GM18498 (cell line): Measurements from ENCODE around the gene ESR1.
"Not testable (repeated sequence)": the region's sequence is repeated elsewhere in the genome, so short reads cannot be mapped to it uniquely, and the experiment has no call there.

ENCODE experiments used
- ATAC-seq: cut with Tn5 transposase; IDR thresholded peaks from one replicate; pipeline ENCODE4 v1.9.1; 2021; ENCODE audit warnings: mild to moderate bottlenecking, moderate library complexity; ENCODE audit not compliant: unreplicated experiment

Gene ESR1

DNA sequence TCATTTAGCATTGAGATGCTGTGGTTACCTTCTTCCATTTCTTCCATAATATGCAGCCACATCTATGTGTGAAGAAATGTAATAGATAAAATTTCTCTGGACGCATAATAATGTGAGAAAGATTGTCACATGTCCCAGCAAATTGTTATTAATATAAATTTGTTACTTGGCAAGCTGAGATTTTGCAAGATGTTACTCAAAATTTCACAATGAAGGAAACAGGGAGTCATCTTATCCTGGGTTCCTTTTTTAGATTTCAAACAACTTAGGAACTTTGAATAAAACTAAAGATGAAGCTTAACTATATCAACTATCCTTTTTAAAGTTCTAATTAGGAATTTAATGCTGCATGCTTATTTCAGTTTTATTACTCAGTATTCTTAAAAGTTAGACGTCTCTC, 3.6 kb downstream of the ESR1 start:
- no peak for ATAC-seq

DNA sequence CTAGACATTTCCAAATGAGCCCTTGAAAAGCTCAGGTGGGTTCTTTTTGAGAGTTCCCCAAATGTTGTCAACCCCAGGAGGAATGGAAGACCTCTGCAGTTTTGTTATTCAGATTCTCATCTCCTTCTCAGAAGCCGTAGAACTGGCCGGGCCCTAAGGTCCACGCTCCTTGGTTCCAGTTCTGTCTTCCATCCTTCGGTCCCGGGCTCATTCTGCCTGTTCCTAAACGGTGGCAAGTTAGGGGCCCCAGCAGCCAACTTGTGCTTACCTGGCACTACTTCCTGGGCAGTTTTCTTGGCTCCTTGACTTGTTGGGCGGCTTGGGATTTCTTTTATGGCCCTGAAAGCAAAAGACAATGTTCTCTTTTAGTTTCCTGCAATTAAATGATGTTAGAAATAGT, 6.4 kb downstream of the ESR1 start:
- ATAC-seq, result no peak

DNA sequence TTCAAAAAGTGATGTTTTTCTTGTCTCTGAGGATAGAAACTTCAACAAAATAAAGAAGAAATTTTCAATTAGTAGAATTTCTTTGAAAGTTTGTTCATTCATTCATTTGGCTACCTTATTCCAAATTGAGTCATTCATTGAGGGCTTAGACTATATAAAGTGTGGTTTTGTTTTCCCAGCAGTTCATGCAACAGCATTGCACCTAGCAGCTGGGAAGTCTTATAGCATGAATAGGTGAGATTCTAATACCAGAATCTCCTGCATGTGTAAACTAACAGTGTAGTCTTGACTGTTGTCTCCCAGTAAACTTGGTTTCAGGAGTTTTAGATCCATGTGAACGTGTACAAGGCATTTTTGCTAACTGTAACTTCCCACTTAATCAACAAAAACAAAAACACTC, 7.1 kb downstream of the ESR1 start:
- no peak for ATAC-seq

DNA sequence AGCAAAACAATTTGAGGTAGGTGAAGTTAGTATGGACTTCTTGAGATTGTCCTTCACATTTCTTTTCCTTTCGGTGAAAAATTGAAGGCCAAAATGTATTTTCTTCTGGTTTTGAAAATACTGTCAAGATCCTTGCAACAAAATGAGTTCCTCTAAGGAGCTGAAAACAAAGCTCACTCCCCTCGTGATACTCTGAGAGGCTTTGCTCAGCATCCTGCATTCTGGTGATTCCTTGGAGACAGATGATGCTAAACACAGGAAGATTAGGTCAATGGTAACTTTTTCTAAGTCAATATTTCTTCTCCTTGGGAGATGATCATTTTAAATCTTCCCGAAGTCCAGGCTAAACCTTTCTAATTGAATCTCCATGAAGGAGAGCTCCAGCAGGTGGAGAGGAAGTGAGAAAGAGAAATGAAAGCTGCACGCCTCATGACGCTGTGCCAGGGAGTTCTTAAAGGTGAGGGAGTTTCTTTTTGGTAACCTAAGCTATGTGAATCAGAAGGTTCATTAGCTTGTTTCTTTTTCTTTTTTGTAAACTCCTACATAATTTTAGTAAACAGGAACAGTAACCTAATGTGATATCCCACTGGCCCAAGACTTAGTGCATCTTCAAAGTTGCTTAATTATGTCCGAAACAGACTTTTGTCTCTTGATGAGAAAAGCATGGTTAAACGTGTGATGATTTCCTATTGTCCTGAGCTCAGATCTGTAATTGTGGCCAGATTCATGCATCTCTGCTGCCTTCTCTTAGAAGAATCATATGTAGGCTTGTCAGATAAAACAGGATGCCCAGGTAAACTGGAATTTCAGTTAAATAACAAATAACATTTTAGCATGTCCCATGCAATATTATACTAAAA, 15.0 kb downstream of the ESR1 start:
- ATAC-seq, result peak; percentile 98

DNA sequence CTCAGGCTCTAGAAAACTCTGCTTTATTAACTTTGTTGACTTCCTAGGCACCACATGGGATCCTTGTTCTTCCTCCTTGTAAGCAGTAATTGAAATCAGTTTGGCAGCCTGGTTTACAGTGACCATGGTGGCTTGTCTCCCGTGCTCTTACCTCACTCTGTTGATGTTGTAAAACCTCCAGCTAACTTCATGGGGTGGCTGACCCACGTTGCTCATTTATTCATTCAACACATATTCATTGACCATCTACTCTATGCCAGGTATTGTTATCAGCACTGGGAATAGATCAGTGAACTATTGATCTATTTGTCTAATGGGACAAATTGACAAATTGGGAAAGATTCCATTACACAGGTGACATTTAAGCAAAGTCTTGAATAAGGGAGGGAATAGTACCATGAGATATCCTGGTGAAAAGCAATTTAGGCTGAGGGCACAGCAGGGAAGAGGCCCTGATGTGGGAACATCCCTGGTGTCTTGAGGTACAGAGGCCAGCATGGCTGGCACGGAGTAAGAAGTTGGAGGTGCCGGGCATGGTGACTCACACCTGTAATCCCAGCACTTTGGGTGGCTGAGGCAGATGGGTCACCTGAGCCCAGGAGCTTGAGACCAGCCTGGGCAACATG, 19.1 kb downstream of the ESR1 start:
- no peak for ATAC-seq

DNA sequence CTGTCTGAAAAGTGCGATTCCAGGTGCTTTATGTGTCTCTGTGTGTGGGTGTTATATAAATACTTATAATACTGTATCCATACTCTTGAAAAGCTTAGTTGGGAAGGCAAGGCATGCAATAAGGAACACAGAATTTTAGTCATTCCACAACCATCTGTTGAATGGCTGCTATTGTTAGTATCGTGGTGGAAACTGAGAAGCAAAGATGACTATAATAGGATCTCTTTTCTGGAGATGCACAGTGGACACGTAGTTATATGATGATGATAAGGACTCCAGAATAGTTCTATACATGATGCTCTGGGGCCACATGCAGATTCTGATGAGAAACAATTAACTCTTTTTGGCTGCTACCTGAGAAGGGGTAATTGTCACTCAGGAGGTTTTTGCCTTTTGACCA, 25.2 kb downstream of the ESR1 start:
- ATAC-seq, result no peak

DNA sequence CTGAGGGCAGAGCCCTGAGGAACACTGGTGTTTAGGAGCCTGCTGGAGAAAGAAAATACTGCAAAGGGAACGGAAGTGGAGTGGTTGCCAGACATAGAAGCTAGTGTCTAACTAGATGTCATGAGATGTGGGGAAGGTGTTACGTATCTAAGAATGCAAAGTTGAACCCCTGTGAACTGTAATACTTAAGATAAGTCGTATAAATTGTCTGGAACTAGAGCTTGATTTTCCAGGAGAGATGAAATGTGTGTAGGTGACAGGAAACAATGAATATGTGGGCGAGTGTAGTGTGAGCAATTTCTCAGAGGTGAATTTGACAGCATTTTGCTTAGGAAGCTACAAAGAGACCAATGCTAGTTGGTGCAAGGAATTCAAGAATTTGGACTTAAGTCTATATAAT, 27.9 kb downstream of the ESR1 start:
- no peak for ATAC-seq

DNA sequence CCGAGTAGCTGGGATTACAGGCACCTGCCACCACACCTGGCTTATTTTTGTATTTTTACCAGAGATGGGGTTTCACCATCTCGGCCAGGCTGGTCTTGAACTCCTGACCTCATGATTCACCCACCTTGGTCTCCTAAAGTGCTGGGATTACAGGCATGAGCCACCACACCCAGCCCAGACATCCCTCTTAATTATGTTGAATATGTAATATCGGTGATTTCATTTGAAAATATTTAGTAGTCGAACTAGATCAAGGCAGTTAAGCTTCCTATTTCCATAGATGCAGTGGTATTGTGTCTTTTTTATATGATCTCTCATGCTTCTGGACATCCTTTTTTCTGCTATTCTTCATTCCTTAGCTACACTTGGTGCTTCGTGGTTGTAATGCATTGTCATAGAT, 29.7 kb downstream of the ESR1 start:
- no peak for ATAC-seq

DNA sequence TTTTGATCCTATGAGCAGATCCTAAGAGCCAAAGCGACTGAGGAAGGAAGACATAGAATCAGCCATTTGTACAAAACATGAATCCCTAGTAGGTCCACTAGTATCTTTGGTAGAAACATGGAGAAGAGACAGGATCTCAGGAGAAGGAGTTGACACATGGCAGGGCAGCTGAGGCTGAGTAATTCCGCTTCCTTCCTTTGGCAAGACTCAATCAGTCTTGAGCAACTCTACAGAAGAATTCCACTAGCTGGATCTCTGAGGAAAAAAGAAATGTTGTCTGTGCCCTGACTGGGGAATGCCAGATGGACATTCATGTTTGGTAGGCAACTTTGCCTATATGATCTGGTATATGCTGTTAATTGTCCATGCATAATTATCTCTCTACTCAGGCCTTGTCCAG, 35.3 kb downstream of the ESR1 start:
- no peak for ATAC-seq

DNA sequence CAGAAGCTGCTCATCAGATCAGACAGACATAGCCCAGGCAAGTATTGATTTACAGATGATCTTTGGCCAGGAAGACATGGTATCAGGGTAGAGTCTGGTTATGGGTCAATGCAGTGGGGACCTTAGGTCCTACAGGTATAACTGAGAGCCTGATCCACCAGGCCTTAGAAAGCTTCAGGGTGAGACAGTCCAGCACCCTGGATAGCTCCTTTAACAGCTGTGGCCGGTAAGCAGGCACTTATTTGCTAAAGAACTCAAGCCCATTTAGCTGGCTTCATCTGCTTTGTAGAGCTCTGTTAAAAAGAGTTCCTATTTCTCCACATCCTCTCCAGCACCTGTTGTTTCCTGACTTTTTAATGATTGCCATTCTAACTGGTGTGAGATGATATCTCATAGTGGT, 39.6 kb downstream of the ESR1 start:
- ATAC-seq, result no peak

DNA sequence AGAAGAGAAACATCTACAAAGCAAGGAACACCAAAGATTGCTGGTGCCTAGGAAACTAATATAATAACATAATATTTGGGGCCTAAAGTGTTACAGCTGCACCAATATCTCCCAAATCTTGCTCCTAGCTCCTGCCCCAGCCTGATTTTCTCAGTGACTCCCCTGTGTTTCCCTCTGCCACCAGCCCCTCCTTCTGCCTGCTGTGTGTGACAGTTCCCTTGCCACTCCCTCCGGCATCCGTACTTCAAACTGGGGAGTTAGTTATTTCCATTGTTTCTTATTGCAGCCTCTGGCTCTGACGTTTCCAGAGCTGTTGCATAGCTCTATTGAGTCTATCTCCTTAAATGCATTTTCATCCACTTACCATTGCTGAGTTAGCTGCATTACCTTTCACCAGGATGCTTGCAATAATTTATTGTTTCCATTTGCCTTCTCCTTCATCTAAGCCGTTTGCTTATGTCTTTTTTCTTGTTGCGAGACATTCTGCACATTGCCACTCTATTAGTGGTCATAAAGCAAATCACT, 43.1 kb downstream of the ESR1 start:
- no peak for ATAC-seq

DNA sequence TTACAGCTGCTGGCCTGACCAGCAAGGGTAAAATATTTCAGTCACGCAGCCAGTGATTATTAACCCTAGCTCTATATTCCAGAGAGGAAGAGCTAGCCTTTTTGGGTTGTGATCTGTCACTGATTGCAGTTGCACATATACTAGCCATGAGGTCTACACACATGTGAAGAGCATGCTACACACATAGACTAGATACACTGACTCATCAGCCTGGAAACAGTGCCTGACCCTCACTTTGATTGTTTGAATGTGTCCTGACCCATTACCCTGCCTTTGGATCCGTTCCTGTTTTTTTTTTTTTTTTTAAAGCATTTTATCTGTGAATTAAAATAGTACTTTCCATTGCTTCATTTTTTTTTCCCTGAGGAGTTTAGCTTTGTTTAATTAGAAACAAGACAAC, 50.8 kb downstream of the ESR1 start:
- no peak for ATAC-seq

DNA sequence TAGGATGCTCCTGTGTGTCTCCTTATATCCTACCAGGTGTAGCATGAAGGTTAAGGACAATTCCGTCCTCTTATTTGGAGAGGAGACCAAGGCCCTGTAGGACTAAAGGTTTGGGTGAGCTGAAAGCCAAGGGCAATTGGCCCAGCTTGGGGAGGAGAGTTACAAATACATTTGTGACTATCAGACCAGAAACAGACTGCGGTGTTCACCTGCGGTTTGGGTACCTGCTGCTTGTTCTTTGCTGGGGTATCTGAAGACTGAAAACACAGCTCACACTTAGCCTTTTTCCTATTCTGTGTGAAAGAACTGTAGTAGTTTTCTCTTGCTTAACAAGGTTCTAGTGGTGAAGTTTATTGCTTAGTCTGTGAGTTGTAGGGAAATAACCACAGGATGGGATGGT, 55.0 kb downstream of the ESR1 start:
- ATAC-seq, result no peak

DNA sequence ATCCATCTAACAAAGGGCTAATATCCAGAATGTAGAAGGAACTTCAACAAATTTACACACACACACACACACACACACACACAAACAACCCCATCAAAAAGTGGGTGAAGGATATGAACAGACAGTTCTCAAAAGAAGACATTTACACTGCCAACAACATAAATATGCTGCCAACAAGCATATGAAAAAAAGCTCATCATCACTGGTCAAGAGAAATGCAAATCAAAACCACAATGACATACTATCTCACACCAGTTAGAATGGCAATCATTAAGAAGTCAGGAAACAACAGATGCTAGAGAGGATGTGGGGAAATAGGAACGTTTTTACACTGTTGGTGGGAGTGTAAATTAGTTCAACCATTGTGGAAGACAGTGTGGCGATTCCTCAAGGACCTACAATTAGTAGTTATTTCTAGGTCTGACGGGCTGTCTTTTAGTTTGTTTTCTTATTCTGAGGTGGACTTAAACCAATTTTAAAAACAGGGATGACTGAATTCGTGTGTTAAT, 59.9 kb downstream of the ESR1 start:
- not testable (repeated sequence) for ATAC-seq

DNA sequence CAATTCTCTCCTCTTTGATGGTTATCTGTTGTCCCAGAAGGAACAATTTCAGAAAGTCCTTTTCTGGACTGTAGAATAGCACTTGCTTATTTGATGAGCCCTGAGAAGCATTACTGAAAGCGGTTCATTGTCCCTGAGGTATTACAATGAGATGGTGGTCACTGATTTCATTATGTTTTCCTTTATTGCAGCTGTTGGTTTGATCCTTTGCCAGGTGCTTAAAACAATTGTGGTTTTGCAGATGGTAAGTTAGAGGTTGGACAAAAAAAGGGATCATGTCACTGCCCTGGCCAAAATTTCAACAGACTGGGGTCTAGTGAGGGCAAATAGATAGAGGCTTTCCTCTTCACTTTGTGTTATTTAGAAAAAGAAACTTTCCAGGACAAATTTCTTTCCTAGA, 61.9 kb downstream of the ESR1 start:
- no peak for ATAC-seq

DNA sequence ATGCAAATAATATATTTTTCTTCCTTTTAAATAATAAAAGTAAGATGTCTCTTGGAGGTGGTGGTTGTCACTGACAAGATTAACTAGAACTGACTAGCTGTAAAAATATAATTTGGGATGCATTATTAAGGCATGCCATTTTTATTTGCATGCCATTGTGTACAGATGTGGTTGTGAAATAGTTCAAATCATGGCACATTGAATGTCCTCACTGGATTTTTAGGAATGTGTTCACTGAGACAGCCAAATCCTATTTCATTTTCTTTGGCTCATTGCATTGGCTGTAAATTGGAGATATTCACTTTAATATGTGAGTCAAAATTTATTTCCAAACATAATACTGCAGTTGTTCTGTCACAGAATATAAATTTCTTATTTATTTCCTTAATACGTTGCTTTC, 62.3 kb downstream of the ESR1 start:
- ATAC-seq, result no peak

DNA sequence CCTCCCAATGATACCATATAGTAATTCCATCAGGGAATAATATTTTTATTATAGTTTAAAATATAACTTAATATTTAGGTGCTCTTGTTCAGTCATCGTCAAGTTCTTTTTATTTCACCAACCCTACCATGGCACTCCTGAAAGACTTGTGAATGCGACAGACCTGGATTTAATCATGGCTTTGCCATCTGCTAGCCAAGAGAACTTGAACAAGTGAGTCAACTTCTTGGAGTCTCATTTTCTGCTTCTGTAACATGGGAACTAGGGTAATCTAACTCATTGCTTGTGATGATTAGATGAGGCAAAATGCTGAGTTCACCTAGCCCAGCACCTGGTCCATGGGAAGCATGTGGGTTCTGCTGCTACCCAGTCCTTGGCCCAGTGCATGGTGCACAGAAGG, 62.9 kb downstream of the ESR1 start:
- ATAC-seq, result no peak

DNA sequence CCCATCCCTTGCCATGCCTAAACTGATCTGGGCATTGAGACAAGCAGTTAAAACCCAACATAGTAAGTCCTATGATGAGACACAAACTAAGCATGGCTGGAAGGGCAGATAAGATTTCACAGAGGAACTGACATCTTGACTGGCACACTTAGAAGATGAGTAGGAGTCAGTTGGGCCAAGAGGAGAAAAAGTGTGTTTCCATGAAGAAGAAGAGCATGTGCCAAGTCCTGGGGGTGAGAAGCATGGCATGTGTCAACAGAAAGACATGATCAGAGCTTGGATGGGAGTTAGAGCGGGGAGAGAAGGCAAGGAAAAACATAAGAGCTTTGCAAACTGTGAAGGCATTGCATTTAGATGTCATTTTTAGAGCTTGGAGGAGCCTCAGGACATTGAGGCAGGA, 68.0 kb downstream of the ESR1 start:
- ATAC-seq, result no peak

DNA sequence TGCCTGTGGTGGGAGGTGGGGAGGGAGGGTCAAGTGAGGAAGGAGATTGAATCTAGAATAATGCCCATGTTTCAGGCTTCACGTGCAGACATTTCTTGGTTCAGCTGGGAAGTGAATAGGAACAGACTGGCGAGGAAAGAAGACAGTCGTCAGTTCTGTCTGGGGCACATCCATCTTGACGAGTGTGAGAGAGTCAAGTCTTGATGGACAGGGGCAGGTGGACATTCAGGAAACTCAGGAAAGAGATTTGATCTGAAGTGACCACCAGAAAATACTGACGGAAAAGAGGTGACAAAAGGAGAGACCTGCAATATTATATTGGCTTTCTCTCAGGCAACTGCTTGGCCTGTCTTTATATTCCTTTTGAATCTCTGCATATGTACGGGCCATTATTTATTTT, 68.6 kb downstream of the ESR1 start:
- ATAC-seq, result no peak

DNA sequence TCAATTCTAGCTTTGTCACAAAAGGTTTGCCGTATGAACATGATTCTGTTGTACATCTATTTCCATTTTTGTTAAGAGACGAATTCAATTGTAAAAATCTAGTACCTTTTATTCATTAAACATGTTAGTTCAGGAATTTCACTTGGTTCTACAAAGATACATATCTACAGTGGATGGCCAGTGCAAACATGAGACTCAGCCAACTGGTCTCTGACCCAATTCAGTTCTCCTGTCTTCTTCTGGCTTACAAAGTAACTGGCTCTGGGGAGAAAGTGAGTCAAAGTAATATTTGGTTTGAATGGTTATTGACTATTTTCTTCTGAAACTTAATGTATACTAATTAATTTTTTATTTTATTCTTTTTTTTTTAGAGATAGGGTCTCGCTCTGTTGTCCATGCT, 70.0 kb downstream of the ESR1 start:
- ATAC-seq, result no peak

DNA sequence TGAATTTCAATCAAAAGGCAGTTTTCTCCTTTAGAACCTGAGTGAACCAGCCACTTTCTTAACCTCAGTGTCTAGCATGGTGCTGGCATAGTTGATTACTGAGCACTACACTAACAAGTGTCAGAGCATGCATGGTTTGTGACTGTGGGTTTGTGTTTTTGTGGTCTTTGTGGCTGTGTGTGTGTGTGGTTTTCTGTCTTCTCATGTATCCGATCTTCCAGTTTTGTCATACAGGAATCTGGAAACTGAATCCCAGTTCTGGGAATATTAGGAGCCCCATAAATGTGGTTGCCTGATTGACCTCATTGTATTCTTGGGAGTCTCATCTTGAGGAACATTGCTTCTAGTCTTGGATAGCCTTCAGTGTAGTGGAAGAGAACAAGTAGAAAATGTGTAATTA, 73.7 kb downstream of the ESR1 start:
- ATAC-seq, result no peak

DNA sequence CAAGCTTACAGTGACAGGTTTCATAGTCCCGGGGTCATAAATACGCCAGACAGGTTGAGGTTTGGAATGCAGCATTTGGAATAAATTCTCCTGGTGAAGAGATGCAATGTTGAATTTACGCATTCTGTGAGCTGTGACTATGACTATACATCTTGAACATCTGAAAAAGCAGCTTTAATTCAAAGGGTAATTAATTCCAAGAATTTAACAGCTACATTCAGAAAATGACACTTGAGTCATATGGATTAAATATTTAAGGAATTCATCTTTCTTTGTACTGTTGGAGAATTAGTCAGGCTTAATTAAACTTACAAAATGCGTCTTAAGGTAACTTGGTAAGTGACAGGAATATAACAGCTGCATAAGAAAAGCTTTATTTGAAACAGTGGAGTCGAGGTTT, 74.7 kb downstream of the ESR1 start:
- ATAC-seq, result no peak
